IPS DF 4.7 (cell line): Measurements from ENCODE around the gene RPA1.
"Not testable (repeated sequence)": the region's sequence is repeated elsewhere in the genome, so short reads cannot be mapped to it uniquely, and the experiment has no call there.

Experiments used
- DNase-seq: peaks from one replicate; pipeline ENCODE4 v3.0.0-alpha.2; 2013; ENCODE audit warnings: low spot score; ENCODE audit errors: extremely low read depth

RPA1 gene

DNA sequence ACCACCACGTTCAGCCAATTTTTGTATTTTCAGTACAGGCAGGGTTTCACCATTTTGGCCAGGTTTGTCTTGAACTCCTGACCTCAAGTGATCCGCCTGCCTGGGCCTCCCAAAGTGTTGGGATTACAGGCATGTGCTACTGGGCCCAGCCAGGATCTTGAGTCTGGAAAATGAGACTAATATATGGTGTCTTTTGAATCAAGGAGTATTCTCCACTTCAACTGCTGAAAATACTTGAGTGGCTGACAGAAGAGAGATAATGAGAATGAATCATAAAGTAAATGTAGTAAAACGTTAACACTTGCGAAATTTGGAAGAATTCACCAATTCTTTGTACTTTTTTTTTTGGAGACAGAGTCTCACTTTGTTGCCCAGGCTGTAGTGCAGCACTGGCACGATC, 16.7 kb upstream of the RPA1 start:
- DNase-seq = no peak

DNA sequence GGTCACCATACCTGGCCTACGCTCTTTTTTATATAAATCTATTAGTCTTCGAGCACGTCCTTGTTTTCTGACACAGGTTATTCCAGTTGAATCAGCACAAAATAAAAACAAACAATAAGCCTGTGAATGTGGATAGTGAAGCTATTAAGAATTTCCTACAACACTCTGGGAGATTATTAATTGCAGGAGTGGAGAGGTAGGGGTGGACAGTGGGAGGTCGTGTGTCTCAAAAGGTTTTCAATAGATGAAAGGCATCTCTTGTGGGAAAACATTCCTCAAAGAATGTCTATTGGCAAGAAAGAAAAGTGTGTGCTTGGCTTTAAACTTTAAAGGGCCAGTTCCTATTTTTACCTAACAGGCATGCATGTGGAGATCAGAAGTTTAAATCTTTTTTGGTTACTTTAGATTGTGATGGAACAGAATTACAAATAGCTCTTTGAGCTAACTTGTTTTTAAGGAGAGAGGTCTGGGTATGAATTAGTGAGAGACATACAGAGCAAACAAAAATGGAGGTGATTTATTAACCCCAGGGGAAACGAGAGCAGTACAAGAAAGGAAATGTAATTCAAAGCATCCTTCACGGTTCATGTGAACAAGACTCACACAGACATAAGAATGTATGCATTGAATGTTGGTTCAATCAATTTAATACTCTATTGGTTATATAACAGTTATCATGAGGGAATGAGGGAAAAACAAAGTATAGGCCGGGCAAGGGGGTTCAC, 9.1 kb upstream of the RPA1 start:
- no peak for DNase-seq

DNA sequence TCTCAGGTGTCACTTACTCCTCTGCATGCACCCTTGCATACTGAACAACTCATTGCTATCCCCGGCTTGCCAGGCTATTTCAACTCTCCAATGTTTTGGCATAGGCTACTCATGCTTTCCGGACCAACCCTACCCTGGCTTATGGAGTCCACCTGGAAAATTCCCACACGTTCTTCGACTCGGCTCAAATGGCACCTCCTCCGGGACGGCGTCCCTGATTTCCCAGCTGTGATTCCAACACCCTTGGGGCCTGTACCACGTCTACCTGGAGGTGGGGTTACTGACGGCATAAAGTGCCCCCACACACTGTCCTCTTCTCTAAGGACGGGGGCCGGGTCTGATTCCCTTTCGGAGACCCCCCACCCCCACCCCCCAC, 601 bp upstream of the RPA1 start:
- no peak for DNase-seq

DNA sequence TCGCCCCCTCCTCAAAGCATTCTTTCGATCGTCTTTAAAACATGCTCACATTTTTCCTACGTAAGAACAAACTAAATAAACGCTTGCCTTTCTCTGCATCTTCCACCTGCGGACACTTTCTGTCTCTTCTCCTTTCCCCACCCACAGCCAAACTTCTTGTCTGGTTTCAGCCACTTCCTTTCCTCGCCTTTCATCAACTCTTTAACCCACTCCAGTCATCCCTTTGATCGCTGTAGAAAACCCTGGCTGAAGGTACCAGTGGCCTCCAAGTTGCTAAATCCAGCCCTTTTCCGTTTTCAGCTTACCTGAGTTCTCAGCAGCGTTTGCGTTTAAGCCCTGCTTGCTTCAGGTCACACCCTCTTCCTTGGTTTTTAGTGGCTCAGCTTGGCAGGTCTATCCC, 483 bp downstream of the RPA1 start:
- DNase-seq = no peak

DNA sequence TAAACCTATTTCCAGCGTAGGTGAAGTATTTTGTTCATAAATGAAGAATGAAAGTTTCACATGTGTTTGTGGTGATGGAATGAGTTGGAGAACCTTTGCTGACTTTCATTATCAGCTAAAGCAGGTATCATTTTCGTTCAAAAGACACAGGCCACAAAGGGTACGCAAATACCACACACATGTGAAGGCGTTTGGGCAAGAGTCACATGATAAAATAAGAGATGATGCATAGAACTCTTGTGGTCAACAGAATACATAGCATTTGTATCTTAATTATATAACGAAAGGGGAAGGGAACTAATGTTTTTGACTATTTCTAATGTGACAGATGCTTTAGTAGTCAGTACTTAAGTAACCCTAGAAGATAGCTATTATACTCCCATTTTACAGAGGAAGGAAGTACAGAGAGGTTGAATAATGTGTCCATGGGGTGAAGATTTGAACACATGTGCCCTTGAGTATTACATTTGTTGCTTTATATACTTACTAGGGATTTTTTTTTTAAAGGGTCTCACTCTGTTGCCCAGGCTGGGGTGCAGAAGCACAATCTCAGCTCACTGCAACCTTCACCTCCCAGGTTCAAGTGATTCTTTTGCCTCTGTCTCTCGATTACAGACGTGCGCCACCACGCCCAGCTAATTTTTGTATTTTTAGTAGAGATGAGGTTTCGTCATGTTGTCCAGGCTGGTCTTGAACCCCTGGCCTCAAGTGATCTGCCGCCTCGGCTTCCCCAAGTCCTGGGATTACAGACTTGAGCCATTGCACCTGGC, 4.8 kb downstream of the RPA1 start:
- no peak for DNase-seq

DNA sequence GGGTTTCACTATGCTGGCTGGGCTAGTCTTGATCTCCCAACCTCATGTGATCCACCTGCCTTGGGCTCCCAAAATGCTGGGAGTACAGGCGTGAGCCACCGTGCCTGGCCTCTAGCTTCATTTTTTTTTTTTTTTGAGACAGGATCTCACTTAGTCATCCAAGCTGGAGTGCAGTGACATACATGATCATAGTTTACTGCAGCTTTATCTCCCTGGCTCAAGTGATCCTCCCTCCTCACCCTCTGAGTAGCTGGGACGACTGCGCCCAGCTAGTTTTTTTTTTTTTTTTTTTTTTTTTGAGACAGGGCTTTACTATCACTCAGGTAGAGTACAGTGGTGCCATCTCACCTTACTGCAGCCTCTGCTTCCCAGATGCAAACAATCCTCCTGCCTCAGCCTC, 9.7 kb downstream of the RPA1 start:
- no peak for DNase-seq

DNA sequence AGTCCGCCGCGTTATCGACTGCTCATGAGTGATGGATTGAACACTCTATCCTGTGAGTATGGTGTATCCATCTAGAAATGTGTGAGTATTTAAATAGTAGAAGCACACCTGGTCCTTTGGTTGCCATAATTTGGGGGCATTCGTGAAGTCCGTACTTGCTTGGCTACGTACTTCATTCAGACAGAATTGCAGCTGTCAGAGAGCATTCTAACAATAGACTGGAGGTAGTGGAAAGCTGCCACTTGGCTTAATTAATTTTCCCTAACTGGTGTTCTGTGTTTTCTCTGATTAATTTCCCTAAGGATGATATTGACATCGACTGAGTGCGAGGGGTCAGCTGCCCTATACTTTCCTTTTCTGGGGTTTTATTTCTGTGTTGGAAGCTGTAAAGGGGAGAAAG, 14.1 kb downstream of the RPA1 start:
- DNase-seq = no peak

DNA sequence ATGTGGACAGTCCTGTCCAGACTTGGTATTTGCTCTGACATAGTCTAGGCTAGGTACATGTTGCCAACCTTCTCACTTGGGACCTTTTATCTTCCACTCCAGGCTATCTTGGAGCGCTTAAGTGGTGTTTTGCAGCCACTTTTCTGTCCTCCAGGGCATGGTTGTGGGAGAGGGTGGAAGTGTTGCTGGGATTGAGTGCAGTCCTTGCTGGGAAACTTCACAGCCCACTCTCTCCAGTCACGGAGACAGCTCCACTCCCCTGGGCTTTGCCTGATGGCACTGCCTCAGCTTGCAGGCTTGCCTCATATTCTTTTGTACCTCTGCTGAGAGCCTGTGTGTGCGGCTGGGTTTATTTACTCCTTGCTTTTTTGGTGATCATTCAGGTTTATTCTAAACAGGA, 17.4 kb downstream of the RPA1 start:
- no peak for DNase-seq

DNA sequence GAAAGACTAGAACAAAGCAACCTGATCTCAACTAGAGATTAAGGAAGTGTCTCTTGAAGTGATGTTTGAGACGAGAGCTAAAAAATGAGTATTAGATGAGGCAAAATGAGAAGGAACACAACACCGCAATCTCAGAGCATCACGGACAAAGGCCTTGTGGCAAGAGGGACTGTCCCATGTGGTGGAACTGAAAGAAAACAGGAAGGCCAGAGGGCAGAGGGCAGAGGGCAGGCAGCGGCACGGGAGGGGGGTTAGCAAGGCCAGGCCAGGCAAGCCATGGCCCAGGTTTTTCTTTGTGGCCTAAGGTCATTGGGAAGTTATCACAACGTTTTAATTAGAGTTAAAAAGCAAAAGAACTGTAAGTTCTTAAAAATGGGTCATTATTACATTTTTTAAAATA, 22.5 kb downstream of the RPA1 start:
- DNase-seq = no peak

DNA sequence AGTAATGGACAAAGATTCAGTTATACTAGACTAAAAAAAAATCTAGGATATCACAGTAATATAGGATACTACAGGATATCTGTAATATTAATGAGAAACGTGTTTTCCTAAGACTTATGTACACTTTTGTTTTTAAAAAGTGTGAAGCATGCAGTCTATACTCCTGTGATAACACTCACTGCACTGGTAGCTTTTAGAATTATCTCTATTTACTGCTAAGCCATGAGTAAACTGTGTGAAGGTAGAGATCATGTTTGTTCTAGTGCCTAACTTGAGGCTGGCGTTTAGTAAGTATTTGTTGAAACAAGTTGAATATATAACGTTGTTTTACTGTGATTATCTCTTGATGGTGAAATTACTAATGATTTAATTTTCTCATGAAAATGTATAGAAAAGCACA, 23.9 kb downstream of the RPA1 start:
- DNase-seq = no peak

DNA sequence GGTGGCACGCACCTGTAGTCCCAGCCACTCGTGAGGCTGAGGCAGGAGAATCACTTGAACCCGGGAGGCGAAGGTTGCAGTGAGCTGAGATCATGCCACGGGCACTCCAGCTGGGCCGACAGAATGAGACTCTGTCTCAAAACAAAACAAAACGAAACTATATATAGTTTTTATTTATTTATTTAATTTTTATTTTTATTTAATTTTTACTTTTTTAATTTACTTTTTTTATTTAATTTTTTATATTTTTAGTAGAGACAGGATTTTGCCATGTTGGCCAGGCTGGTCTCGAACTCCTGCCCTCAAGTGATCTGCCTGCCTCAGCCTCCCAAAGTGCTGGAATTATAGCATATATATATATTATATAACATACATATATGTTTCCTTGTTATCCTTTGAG, 26.7 kb downstream of the RPA1 start:
- not testable (repeated sequence) for DNase-seq

DNA sequence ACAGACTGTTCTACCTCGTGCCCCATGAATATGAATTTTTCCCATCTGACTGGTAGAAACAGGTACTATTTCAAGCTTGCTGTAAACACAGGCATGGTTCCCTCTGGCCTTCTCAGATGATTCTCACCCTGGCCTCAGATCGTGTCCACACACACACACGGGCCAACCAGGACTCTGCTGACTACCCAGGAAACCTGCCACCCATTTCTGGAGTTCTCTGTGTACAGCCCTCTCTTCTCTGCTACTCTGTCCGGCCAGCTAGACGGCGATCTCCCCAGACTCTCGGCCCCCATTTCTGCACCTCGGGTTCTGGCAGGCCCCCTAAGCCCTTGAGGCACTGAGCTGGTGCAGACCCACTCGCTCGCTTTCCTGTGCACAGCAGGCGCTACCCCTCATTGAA, 31.2 kb downstream of the RPA1 start:
- DNase-seq = no peak

DNA sequence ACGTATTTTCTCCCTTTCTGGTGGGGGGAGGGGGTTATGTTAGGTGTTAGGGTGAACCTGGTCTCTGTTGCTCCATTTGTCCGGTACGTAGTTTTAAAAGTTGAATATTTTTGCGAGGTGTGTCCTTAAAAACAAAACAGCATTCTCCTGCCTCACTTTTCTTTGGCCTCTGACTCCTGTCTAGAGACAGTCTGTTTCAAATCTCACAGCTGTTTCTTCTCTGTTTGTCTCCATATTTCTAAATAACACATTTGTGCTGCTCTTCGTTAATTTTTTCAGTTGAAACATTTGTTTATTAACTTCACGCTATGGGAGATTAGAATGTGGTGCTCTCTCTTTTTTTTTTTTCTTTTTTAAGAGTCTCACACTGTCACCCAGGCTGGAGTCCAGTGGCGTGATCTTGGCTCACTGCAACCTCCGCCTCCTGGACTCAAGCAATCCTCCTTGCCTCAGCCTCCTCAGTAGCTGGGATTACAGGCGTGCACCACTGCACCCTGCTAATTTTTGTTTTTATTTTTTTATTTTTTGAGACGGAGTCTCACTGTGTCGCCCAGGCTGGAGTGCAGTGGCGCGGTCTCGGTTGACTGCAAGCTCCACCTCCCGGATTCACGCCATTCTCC, 31.7 kb downstream of the RPA1 start:
- DNase-seq = no peak

DNA sequence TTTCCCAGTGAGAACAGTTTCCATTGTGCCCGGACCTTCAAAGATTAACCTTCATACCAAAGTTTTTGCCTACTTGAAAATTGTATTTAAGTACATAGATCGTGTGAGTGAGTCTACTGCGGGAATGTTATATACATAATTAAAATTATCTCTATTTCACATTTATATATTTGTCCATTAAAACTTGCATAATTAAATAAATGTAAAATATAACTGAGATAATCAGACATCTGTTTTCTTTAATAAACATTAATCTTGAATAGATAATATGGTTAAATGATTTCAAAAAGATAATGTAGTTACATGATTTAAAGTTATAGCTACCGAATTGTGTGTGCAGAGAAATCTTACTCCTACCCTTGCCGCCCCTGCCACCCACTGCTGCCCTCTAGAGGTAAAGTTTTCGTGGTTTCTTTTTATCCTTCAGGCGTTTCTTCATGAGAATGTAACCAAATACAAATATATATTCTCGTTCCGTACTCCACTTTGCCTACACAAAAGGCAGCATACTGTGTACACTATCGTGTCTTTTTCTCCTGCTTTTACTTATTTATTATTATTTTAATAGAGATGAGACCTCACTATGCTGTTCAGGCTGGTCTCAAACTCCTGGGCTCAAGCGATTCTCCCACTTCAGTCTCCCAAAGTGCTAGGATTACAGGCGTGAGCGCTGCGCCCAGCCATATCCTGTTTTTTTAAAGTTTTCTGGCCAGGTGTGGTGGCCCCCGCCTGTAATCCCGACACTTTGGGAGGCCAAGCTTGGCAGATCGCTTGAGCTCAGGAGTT, 35.6 kb downstream of the RPA1 start:
- DNase-seq = no peak

DNA sequence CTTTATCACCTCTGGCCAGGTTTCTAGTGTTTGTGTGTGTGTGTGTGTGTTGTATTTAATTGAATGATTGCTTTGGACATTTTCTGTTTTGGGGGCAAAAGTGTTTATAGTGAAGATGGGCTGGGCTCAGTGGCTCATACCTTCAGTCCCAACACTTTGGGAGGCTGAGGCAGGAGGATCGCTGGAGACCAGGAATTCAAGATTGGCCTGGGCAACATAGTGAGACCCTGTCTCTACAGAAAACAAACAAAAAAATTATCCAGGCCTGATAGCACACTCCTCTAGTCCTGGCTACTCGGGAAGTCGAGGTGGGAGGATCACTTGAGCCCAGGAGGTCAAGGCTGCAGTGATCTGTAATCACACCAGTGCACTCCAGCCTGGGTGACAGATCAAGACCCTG, 37.5 kb downstream of the RPA1 start:
- no peak for DNase-seq

DNA sequence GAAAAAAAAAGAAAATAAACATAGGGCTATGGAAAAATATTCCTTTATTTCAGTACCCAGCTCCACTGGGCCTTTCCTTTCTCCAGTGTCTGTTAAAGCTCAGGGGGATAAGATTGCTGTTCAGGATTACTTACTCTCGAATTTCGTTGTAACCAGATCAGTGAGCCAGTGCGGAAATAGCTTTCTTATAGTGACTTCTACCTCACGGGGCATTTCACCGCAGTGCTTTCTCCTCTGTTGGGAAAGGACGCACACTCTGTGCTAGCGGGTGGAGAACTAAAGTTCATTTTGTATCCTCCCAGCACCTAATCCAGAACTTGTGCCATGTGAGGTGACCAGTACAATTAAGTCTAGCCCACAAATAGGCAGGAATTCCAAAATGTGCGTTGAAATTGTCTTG, 38.3 kb downstream of the RPA1 start:
- DNase-seq = no peak

DNA sequence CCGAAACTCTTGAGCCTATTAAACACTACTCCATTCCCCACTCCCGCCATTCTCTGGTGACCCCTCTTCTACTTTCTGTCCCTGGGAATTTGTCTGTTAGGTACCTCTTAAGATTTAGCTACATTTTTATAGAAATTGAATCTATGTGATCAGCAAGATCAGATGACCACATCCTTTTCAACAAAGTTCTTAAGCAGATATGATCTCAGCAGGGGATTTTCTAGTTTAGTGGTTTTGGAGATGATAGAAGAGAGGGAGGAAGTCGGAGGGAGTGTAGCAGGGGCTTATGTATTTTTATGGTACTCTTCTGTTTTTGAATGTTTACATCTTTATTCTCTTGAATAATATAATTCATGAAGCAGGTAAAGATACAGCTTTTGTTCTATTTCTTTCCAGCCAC, 40.8 kb downstream of the RPA1 start:
- no peak for DNase-seq

DNA sequence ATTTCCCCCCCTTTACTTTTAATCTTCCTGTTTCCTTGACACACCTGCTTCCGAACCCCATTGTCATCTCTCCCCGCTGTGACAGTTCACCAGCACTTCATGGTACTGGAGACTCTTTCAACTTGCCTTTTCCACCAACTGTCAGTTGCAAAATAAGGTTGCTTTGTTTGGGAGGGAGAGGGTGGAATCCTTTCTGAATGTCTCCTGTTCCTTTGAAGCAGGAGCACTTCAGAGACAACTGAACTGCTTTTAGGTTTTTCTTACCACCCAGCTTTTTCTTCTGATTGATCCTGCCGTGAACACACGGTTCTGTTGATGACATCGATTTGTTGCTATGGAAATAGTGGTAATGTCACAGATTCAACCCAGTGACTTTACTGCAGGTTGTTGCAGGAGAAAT, 42.0 kb downstream of the RPA1 start:
- no peak for DNase-seq

DNA sequence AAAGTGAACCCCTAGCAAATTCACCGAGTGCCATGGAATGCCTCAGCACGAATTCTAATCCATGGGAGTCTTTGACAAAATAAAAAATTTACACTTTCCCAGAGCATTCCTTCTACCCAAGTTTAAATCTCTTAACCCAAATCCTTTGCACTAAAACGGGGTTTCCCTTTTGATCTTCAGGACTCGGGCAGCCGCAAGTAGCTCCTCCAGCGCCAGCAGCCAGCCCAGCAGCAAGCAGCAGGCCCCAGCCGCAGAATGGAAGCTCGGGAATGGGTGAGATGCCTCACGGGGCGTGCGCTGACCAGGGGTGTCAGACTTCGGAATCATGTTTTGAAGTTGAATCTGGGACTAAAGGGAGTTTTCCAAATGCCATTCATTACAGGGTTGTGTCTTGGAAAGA, 42.4 kb downstream of the RPA1 start:
- DNase-seq = no peak

DNA sequence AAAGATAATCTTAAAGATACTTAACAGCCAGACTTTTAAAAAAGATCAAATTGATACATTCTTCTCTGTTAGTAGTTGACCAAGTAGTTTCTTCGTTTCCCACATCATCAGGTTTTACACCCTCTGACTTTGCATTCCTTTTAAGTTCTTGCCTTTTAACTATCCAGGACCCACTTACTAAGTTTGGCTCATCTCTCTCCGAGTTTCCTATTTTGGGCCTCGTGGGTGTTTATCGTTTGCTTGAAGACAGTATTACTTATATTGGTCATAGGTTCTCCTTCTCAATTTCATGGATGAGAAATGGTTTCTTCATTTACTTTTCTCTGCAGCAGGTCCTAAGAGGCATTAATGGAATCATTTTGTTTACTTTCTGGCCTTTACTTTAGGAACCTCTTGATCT, 43.2 kb downstream of the RPA1 start:
- DNase-seq = no peak

DNA sequence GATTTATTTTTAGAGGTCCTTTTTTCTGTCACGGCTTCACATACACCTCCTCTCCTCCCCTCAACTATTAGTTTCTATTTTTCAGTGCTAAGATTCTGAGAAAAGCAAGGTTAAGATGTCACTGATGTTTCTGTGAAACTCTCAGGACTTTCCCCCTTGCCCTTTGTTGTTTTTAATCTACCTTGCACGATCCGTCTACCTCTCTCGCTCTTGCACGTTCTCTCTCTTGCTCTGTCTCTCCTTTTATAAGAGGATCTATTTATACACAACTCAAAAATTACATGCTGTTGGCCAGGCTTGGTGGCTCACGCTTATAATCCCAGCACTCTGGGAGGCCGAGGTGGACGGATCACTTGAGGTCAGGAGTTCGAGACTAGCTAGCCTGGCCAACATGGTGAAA, 43.6 kb downstream of the RPA1 start:
- DNase-seq = no peak

DNA sequence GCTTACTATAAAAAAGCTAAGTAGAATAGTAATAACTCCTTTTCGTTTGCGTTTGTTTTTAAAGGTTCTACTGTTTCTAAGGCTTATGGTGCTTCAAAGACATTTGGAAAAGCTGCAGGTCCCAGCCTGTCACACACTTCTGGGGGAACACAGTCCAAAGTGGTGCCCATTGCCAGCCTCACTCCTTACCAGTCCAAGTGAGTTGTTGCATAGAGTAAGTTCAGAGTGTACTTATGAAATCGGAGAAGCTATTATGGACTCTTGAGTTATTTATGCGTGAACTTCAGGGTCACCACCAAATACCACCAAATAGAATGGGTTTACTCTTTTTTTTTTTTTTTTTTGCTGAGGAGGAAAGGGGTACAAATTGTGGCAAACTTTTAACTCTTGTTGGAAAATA, 45.8 kb downstream of the RPA1 start:
- no peak for DNase-seq
